GM12872 (cell line): ENCODE measurements around the gene NSDHL.

Experiments
- CTCF ChIP-seq: IDR thresholded peaks from 3 replicates; pipeline ENCODE4 v1.5.1; 2011; ENCODE audit warnings: low read depth, mild to moderate bottlenecking, low read length, moderate library complexity; ENCODE audit not compliant: insufficient read depth

Gene NSDHL

GRCh38 chrX:152869972-152870371, 39.1 kb downstream of the NSDHL start:
- TF ChIP-seq CTCF: no peak

DNA sequence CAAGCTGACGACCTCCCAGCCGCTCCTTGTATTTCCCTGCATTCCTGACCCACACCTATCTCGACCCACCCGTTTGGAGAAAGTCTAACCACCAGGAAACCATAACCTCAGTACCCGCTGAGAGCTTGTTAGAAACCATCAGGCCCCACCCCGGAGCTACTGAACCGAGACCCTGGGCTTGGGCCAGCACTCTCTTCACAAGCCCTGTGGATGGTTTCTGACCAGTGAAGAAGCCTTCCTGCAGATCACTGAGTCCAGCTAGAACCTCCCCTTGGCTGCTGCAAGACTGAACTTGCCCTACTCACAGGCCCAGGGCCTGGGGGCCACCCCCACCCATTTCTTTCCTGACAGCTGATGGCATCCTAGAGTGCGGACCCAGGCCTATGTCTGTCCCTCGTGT, 40.4 kb downstream of the NSDHL start:
- TF ChIP-seq CTCF: no peak

- no peak for TF ChIP-seq CTCF
These were observed 41.7 kb downstream of the NSDHL start for GRCh38 chrX:152872522-152872921.

- TF ChIP-seq CTCF: no peak
These were observed 42.5 kb downstream of the NSDHL start for GRCh38 chrX:152873361-152873760.

DNA sequence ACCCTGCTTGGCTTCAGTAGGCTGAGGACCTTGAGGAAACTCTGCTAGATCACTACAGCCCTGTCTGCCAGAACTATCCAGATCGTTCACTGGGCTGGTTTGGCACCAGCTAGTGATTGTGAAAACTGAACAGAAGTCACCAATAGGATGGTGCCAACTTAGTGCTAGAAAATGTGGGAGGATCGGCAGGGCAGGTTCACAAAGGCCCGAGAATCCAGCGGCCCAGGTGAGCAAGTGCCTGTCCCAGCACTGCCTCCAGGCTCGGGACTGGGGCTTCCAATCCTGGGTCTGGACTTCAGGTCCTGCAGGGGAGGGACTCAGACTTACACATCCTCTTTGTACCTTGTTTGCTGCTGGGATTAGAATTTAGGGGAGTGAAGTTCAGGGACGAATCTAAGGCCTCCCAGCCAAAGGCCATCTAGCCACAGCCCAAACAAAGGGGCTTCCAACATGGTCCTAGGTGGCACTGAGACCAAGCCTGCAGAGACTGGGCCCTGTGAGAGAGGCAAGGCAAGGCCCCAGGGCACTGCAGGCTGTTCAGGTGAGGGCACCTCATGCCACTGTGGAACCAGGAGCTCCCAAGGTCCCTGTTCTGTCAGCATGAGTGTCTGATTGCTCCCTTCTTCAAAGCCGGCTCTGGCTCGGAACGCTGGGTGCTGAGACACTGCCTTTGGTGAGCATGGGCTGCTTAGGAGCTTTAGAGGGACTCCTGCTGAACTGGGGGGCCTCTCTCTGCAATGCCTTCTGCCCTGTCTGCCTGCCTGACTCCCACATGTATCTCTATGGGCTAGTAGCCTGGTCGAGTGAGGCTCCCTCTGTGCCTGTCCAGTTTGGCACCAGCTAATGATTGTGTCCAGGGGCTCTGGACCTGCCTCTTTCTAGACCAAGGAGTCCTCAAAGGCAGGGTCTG, 46.3 kb downstream of the NSDHL start:
- TF ChIP-seq CTCF: no peak

GRCh38 chrX:152878976-152879755, 48.3 kb downstream of the NSDHL start:
- TF ChIP-seq CTCF: no peak

DNA sequence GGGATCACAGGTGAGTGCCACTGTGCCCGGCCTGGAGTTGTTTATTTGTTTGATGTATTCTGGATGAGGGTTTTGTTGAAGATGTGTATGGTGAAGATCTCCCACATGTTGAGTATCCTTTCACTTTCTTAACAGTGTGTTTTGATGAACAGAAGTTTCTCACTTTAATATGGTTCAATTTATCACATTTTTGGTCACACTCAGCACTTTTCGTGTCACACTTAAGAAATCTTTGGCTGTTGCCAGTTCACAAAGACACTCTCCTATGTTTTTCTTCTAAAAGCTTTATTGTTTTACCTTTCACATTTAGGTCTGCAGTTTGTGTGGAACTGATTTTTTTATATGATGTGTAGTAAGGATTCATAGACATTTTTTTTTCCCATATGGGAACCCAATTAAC, 50.4 kb downstream of the NSDHL start:
- TF ChIP-seq CTCF: no peak
